RWPE2 (cell line): ENCODE data around the gene ABCA10.

Source experiments
- ATAC-seq: fragments of 200-7000 bp; cut with Tn5 transposase; 3 replicates; pipeline ENCODE4 v1.9.1; 2021; ENCODE audit warnings: low read depth
- DNase-seq: peaks from one replicate; pipeline ENCODE4 v3.0.0-alpha.2; 2020; ENCODE audit warnings: low spot score
- H3K27ac ChIP-seq: fragments of 450-650 bp; 2 replicates; pipeline ENCODE4 v1.5.1; 2017; ENCODE audit warnings: mild to moderate bottlenecking; ENCODE audit not compliant: poor library complexity, severe bottlenecking
- H3K27me3 ChIP-seq: fragments of 250-450 bp; sonication (Bioruptor Pico); 2 replicates; pipeline ENCODE4 v1.5.1; 2021; ENCODE audit warnings: mild to moderate bottlenecking, moderate library complexity; ENCODE audit not compliant: insufficient read depth, poor library complexity, severe bottlenecking
- H3K36me3 ChIP-seq: fragments of 250-450 bp; sonication (Bioruptor Pico); 2 replicates; pipeline ENCODE4 v1.5.1; 2020; ENCODE audit warnings: low read depth, mild to moderate bottlenecking, moderate library complexity
- H3K4me1 ChIP-seq: fragments of 250-450 bp; sonication (Bioruptor Pico); 2 replicates; pipeline ENCODE4 v1.5.1; 2021; ENCODE audit warnings: mild to moderate bottlenecking, moderate library complexity; ENCODE audit not compliant: insufficient read depth, poor library complexity, severe bottlenecking
- H3K4me3 ChIP-seq: fragments of 250-450 bp; sonication (Bioruptor Pico); 2 replicates; pipeline ENCODE4 v1.5.1; 2021; ENCODE audit warnings: mild to moderate bottlenecking, moderate library complexity; ENCODE audit not compliant: severe bottlenecking
- H3K9me3 ChIP-seq: fragments of 250-450 bp; sonication (Bioruptor Pico); 2 replicates; pipeline ENCODE4 v1.5.1; 2021; ENCODE audit warnings: mild to moderate bottlenecking, moderate library complexity; ENCODE audit not compliant: severe bottlenecking
- CTCF ChIP-seq: fragments of 450-650 bp; IDR thresholded peaks from one replicate; pipeline ENCODE4 v1.5.1; 2017; ENCODE audit warnings: mild to moderate bottlenecking, moderate library complexity; ENCODE audit not compliant: poor library complexity, severe bottlenecking

The ABCA10 gene

DNA sequence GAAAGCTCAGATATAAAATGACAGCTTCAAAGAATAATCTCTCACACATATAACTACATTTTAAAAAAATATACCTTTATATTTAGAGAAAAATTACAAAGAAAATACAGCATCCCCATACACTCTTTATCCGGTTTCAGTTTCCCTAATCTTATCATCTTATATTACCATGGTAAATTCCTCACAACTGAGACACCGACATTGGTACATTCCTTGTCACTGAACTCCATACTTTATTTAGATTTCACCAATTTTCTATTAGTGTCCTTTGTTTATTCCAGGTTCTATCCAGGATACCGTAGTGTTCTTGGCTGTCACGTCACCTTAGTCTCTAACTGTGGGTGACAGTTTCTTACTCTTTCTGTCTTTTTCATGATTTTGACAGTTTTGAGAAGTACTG lies 22.0 kb upstream of the ABCA10 start:
- no peak for ATAC-seq
- peaks cover 3% of the 10 kb centered on the region for H3K4me1 ChIP-seq
- no peak overlapping the region for H3K27ac ChIP-seq
- no peak overlapping the region for H3K4me3 ChIP-seq
- H3K36me3 ChIP-seq, result peaks cover 26% of the 10 kb centered on the region
- DNase-seq, result no peak
- H3K27me3 ChIP-seq, result no peaks in the 10 kb centered on the region
- H3K9me3 ChIP-seq, result no peaks in the 10 kb centered on the region
- no peak for TF ChIP-seq CTCF

DNA sequence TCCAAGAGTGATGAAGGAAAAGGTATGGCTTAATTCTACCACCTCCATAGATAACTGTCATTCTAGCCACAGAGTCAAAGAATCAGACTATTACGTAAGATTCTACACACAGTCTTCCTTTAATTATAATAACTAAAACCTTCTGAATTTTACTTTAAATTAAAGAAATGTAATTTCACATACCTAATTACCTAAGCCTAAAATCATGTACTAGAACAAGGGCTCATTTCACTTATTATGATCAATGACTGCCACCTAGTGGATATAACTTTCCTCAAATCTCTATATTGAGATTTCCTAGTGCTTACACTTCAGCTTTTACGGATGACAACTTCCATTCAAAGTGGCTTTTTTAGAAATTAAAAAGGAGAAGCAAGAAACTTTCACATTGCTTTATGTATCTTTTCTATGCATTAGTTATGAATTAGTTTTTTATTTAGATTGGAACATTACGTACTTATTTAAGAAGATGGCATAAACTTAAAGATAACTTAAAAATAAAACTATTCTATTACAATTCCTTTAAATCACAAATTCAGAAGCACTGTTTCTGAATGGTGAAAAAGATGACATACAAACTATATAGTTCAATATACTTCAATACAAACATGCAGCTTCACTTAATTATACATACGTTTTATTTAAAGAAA lies 18.2 kb upstream of the ABCA10 start:
- Histone ChIP-seq H3K36me3 (peaks cover 4% of the 10 kb centered on the region; the same call in 1 of the 2 replicates), H3K27ac (no peak overlapping the region), H3K27me3 (no peaks in the 10 kb centered on the region), H3K4me3 (no peak overlapping the region), H3K9me3 (no peaks in the 10 kb centered on the region), H3K4me1 (peaks cover 14% of the 10 kb centered on the region)
- no peak for DNase-seq
- ATAC-seq, result no peak
- TF ChIP-seq CTCF, result peak; percentile 85

DNA sequence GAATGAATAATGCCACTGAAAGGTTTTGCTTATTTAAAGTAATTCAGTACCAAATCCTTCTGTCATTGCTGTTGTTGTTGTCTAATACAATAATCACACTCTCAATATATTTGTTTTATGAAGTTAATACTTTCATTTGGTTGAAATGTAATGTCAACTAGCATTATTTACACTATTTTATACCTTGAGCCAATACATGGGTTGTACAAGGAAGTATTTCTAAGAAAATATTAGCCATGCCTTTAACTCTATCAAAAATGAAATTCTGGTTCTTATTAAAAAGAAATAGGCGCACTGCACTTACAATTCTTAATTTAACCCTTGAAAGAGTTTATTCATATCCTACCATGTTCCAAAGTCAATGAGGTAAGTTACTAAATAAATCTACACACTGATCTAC lies 17.6 kb upstream of the ABCA10 start:
- Histone ChIP-seq H3K27me3 (no peaks in the 10 kb centered on the region), H3K9me3 (no peaks in the 10 kb centered on the region), H3K36me3 (peaks cover 4% of the 10 kb centered on the region; the same call in 1 of the 2 replicates), H3K27ac (no peak overlapping the region), H3K4me1 (peaks cover 14% of the 10 kb centered on the region), H3K4me3 (no peak overlapping the region)
- DNase-seq, result no peak
- no peak for ATAC-seq
- no peak for TF ChIP-seq CTCF

GRCh38 chr17:69245617-69246016 lies 17.0 kb upstream of the ABCA10 start:
- Histone ChIP-seq H3K27me3 (no peaks in the 10 kb centered on the region), H3K4me3 (no peak overlapping the region), H3K36me3 (peaks cover 4% of the 10 kb centered on the region; the same call in 1 of the 2 replicates), H3K9me3 (no peaks in the 10 kb centered on the region), H3K4me1 (peaks cover 14% of the 10 kb centered on the region), H3K27ac (no peak overlapping the region)
- no peak for DNase-seq
- ATAC-seq, result no peak
- TF ChIP-seq CTCF, result no peak
